Endothelial cell of umbilical vein (primary cell): Measurements from ENCODE around the gene SGTB. TPM values are rescaled to one million over a fixed set of nuclear protein-coding genes. Genes with fewer than 3 reads are reported as not detected.

Experiments
- BruUV-seq: library from RNA; stranded (reverse); fragments of 400-500 nt; replicated peaks from 2 replicates; lab custom pipeline; 2021; lab: Mats Ljungman, UMichigan
- CTCF ChIA-PET: fragments of 300-600, 350-600 bp; sonication (Branson Sonifier 250); formaldehyde crosslinking; loops from one replicate; lab custom pipeline; 2021; ENCODE audit warnings: antibody characterized with exemption, inconsistent platforms; lab: Charles Lee
- POLR2A ChIA-PET: fragments of 300-600, 350-600 bp; sonication (Branson Sonifier 250); formaldehyde crosslinking; loops from one replicate; lab custom pipeline; 2021; ENCODE audit warnings: antibody characterized with exemption, inconsistent platforms; lab: Charles Lee
- DNase-seq: peaks from one replicate; pipeline ENCODE4 v3.0.0-alpha.2; 2011; ENCODE audit warnings: low read depth, low spot score
- FAIRE-seq: peaks from 2 replicates; lab custom pipeline; 2011; peaks lifted over from hg19 to GRCh38; lab: Jason Lieb, UNC
- H2AFZ ChIP-seq: 2 replicates; pipeline ENCODE4 v1.6.0; 2012; ENCODE audit warnings: low read depth, low read length, control low read depth, inconsistent platforms
- H3K27ac ChIP-seq: 2 replicates; pipeline ENCODE4 v1.5.1; 2011; ENCODE audit warnings: low read depth, mild to moderate bottlenecking, control low read depth, low read length, moderate library complexity; ENCODE audit not compliant: insufficient read depth
- H3K27me3 ChIP-seq, 2 experiments: 2 replicates each; pipeline versions ENCODE4 v1.6.0 to v1.6.1; 2011; ENCODE audit warnings: low read length in 2 of 2, mixed read lengths in 1 of 2; ENCODE audit not compliant: control insufficient read depth in 2 of 2, insufficient read depth in 2 of 2
- H3K36me3 ChIP-seq, 2 experiments: 2 replicates in 1 of 2; 3 replicates in 1 of 2; pipeline ENCODE4 v1.5.1; 2011; ENCODE audit warnings: low read length in 2 of 2, mild to moderate bottlenecking in 1 of 2, moderate library complexity in 1 of 2; ENCODE audit not compliant: control insufficient read depth in 2 of 2, insufficient read depth in 2 of 2; ENCODE audit errors: extremely low read depth in 1 of 2
- H3K4me1 ChIP-seq: 3 replicates; pipeline ENCODE4 v1.5.1; 2011; ENCODE audit warnings: mild to moderate bottlenecking, low read length; ENCODE audit not compliant: control insufficient read depth, insufficient read depth; ENCODE audit errors: extremely low read depth
- H3K4me2 ChIP-seq: 2 replicates; pipeline ENCODE4 v1.6.1; 2011; ENCODE audit warnings: low read length, control low read depth, mixed read lengths; ENCODE audit not compliant: insufficient read depth
- H3K4me3 ChIP-seq, 3 experiments: fragments of 200-600 bp in 1 of 3; sonication (generic), shearing (Covaris generic) in 1 of 3; replicated peaks in 1 of 3; 2 replicates each; pipeline ENCODE4 v1.5.1; 2011 to 2016; ENCODE audit warnings: control low read depth in 3 of 3, low read length in 3 of 3, mild to moderate bottlenecking in 2 of 3, inconsistent platforms in 1 of 3, low read depth in 1 of 3, moderate library complexity in 1 of 3; ENCODE audit not compliant: insufficient read depth in 1 of 3
- H3K79me2 ChIP-seq: 2 replicates; pipeline ENCODE4 v1.6.0; 2012; ENCODE audit warnings: low read length, inconsistent platforms; ENCODE audit not compliant: control insufficient read depth, insufficient read depth
- H3K9ac ChIP-seq: replicated peaks from 2 replicates; pipeline ENCODE3; 2011; ENCODE audit warnings: low read length, control low read depth; ENCODE audit not compliant: insufficient read depth; ENCODE audit errors: extremely low read depth
- H3K9me1 ChIP-seq: replicated peaks from 3 replicates; pipeline ENCODE4 v1.6.0; 2011; ENCODE audit warnings: mild to moderate bottlenecking, low read length; ENCODE audit not compliant: control insufficient read depth, insufficient read depth; ENCODE audit errors: extremely low read depth
- H3K9me3 ChIP-seq: replicated peaks from 2 replicates; pipeline ENCODE4 v1.5.1; 2012; ENCODE audit warnings: low read length, inconsistent platforms; ENCODE audit not compliant: control insufficient read depth, insufficient read depth
- H4K20me1 ChIP-seq: replicated peaks from 2 replicates; pipeline ENCODE3; 2011; ENCODE audit warnings: mild to moderate bottlenecking, low read length; ENCODE audit not compliant: control insufficient read depth, insufficient read depth; ENCODE audit errors: extremely low read depth
- CTCF ChIP-seq, 2 donors: IDR thresholded peaks; 1 replicate in 1 of 2; 2 replicates in 1 of 2; pipeline ENCODE4 v1.5.1; 2011; ENCODE audit warnings: low read length in 2 of 2, mild to moderate bottlenecking in 2 of 2, moderate library complexity in 2 of 2, control low read depth in 1 of 2, inconsistent platforms in 1 of 2, low read depth in 1 of 2; ENCODE audit not compliant: insufficient read depth in 1 of 2; ENCODE audit errors: extremely low read depth in 1 of 2
- EZH2 ChIP-seq: IDR thresholded peaks from 2 replicates; pipeline ENCODE4 v1.6.1; 2012; ENCODE audit warnings: borderline replicate concordance, low read depth, mild to moderate bottlenecking, moderate library complexity, low read length, inconsistent platforms; ENCODE audit not compliant: severe bottlenecking
- FOS ChIP-seq: IDR thresholded peaks from 2 replicates; pipeline ENCODE4 v1.6.1; 2011; ENCODE audit warnings: mild to moderate bottlenecking, low read length, moderate library complexity, borderline replicate concordance; ENCODE audit not compliant: insufficient read depth
- GATA2 ChIP-seq: IDR thresholded peaks from 2 replicates; pipeline ENCODE4 v1.7.0; 2011; ENCODE audit warnings: low read depth, mild to moderate bottlenecking, moderate library complexity, mixed read lengths, low read length; ENCODE audit not compliant: insufficient read length, insufficient read depth
- JUN ChIP-seq: IDR thresholded peaks from 2 replicates; pipeline ENCODE4 v1.6.1; 2011; ENCODE audit warnings: borderline replicate concordance, low read depth; ENCODE audit not compliant: insufficient read length, insufficient read depth
- MYC ChIP-seq: IDR thresholded peaks from one replicate; pipeline ENCODE4 v1.6.1; 2011; ENCODE audit warnings: mild to moderate bottlenecking, low read depth, low read length
- POLR2A ChIP-seq: IDR thresholded peaks from 2 replicates; pipeline ENCODE4 v1.6.1; 2012; ENCODE audit warnings: low read depth, mild to moderate bottlenecking, control low read depth, low read length
- POLR2AphosphoS5 ChIP-seq: IDR thresholded peaks from 2 replicates; pipeline ENCODE4 v1.6.1; 2012; ENCODE audit warnings: low read depth, mild to moderate bottlenecking, control low read depth, low read length, moderate library complexity; ENCODE audit not compliant: insufficient read depth
- dilution Hi-C: fragments of 300-500 bp; cut with MboI; formaldehyde crosslinking; loops from one replicate; pipeline ENCODE4 v1.15.0; 2019; ENCODE audit warnings: low sequenced_read_pairs; ENCODE audit not compliant: extremely low pct_ligation_motif_present
- intact Hi-C: fragments of 100-400 bp; cut with micrococcal nuclease; formaldehyde crosslinking; loops from one replicate; pipeline ENCODE4 v1.10.0; 2022
- polyA plus RNA-seq, 4 experiments: library from polyadenylated mRNA; depleted of rRNA in 3 of 4; stranded (reverse) in 3 of 4; unstranded in 1 of 4; fragments of >200 nt; gene quantifications; 2 replicates each; pipeline versions ENCODE4 v1.2.1 to v1.2.3, GENCODE V29; 2011 to 2012; ENCODE audit warnings: missing spikeins in 1 of 4
- total RNA-seq: library from RNA; stranded (reverse); gene quantifications from 2 replicates; pipeline ENCODE4 v1.2.3, GENCODE V29; 2021
- TF ChIP-seq, protein P1 (sequence below): IDR thresholded peaks from 2 replicates; pipeline ENCODE4 v1.6.1; 2011; ENCODE audit not compliant: insufficient read depth, insufficient read length

SGTB gene
- total and polyA plus RNA-seq, 2 donors (not counting 3 experiments of a cell fraction or from before 2014, with no cell fraction given): 3.1 to 14.1 TPM

- no peaks in the 10 kb centered on the region for H3K4me1 ChIP-seq
- TF ChIP-seq GATA2 (no peak), CTCF (IDR thresholded peaks at IDR 0.05; ENCODE audit: extremely low read depth in 1 of 2, insufficient read depth in 1 of 2, low read depth in 1 of 2, low read length in 2 of 2) (no peak), MYC (no peak), EZH2 (no peak), JUN (no peak), POLR2A (no peak), FOS (no peak), POLR2AphosphoS5 (no peak)
- TF ChIP-seq, protein P1, sequence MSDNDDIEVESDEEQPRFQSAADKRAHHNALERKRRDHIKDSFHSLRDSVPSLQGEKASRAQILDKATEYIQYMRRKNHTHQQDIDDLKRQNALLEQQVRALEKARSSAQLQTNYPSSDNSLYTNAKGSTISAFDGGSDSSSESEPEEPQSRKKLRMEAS: no peak
- no peak overlapping the region for H3K4me3 ChIP-seq
- ChIA-PET CTCF (no interaction called here), POLR2A (interaction anchor here (0.6 kb wide), 1 partner anchor 145 kb away, joined by 4 read pairs; no protein-coding TSS in a partner anchor)
- FAIRE-seq (no peak), DNase-seq (no peak)
- dilution Hi-C loops (no loop called here), intact Hi-C loops (no loop called here)
- BruUV-seq: no TSS peak
- H3K27ac ChIP-seq: no peak overlapping the region
- no peak overlapping the region for H3K9ac ChIP-seq
- no peak overlapping the region for H2AFZ ChIP-seq
- H3K4me2 ChIP-seq: no peak overlapping the region
- no peaks in the 10 kb centered on the region for H3K9me3 ChIP-seq
- H4K20me1 ChIP-seq: no peaks in the 10 kb centered on the region
- no peaks in the 10 kb centered on the region for H3K27me3 ChIP-seq
- H3K9me1 ChIP-seq: no peaks in the 10 kb centered on the region
- no peaks in the 10 kb centered on the region for H3K79me2 ChIP-seq
- peaks cover 2% of the 10 kb centered on the region in 2 experiments for H3K36me3 ChIP-seq
Measured at GRCh38 chr5:65696892-65697291, 25.0 kb downstream of the SGTB start.
